Mucosa of descending colon (tissue), 3 donors: ENCODE results near the gene NTSR1. TPM values are rescaled to one million over a fixed set of nuclear protein-coding genes. Genes with fewer than 3 reads are reported as not detected.

Experiments
- ATAC-seq: fragments of 200-7000 bp; cut with Tn5 transposase; one replicate; pipeline ENCODE4 v1.9.1; 2020; ENCODE audit warnings: mild to moderate bottlenecking, moderate library complexity
- DNase-seq, 3 donors: peaks; one replicate each; pipeline ENCODE4 v3.0.0-alpha.2; 2020
- H3K36me3 ChIP-seq: fragments of 200-600 bp; one replicate; pipeline ENCODE4 v1.8.0; 2021; ENCODE audit warnings: low read depth, mild to moderate bottlenecking
- H3K4me1 ChIP-seq: fragments of 200-600 bp; one replicate; pipeline ENCODE4 v1.8.0; 2021; ENCODE audit warnings: low read depth, mild to moderate bottlenecking
- H3K4me3 ChIP-seq: fragments of 200-600 bp; one replicate; pipeline ENCODE4 v1.8.0; 2021; ENCODE audit warnings: mild to moderate bottlenecking
- H3K9me3 ChIP-seq: fragments of 200-600 bp; one replicate; pipeline ENCODE4 v1.8.0; 2021; ENCODE audit warnings: mild to moderate bottlenecking
- CTCF ChIP-seq: fragments of 200-600 bp; IDR thresholded peaks from one replicate; pipeline ENCODE4 v1.8.0; 2022; ENCODE audit warnings: antibody characterized with exemption, mild to moderate bottlenecking
- intact Hi-C, 2 donors: fragments of 100-400 bp; cut with DNase I in 1 of 2; cut with micrococcal nuclease in 1 of 2; formaldehyde crosslinking; loops; one replicate each; pipeline versions ENCODE4 v1.11.0 to v1.11.1; 2022; cut with DNase I, micrococcal nuclease
- total RNA-seq, 3 donors: library from RNA; stranded (reverse); fragmentation: NEBNext Ultra II Directional in 2 of 3; extraction: Animal tissue kit (Norgen Biotek cat#: 25700) in 2 of 3; gene quantifications; one replicate each; pipeline versions ENCODE4 v1.2.1 to v1.2.4, GENCODE V29; 2021 to 2023
- donor health status: DM: no; HTN: no; CAD: no; lungs with moderate emphysema.
- donor health status: DM: no; HTN: no; CAD: no.
- donor health status: DM: no; HTN: yes; CAD: no.

The NTSR1 gene
- total RNA-seq, 3 donors from 2014 or later = 0.31 to 22.1 TPM; not detected in 1

- no peaks in the 10 kb centered on the region for H3K36me3 ChIP-seq
- no peak for DNase-seq
- H3K4me3 ChIP-seq = no peak overlapping the region
- peaks cover 8% of the 10 kb centered on the region for H3K4me1 ChIP-seq
- H3K9me3 ChIP-seq = no peaks in the 10 kb centered on the region
- intact Hi-C loops = no loop called here
- no peak for ATAC-seq
- no peak for TF ChIP-seq CTCF
These were observed 27.9 kb downstream of the NTSR1 start for GRCh38 chr20:62736407-62737071.

- TF ChIP-seq CTCF = no peak
- ATAC-seq (no peak), DNase-seq (peak in 2 of 3 donors; percentile 23 to 52)
- Histone ChIP-seq H3K36me3 (no peaks in the 10 kb centered on the region), H3K4me1 (peaks cover 8% of the 10 kb centered on the region), H3K9me3 (no peaks in the 10 kb centered on the region), H3K4me3 (no peak overlapping the region)
- intact Hi-C loops = no loop called here
These were observed 28.7 kb downstream of the NTSR1 start for GRCh38 chr20:62737271-62737811.

- ATAC-seq (no peak), DNase-seq (peak in 2 of 3 donors; percentile 19 to 48)
- no peaks in the 10 kb centered on the region for H3K36me3 ChIP-seq
- H3K9me3 ChIP-seq = no peaks in the 10 kb centered on the region
- no peak overlapping the region for H3K4me3 ChIP-seq
- intact Hi-C loops = no loop called here
- peaks cover 8% of the 10 kb centered on the region for H3K4me1 ChIP-seq
- no peak for TF ChIP-seq CTCF
These were observed 29.6 kb downstream of the NTSR1 start for GRCh38 chr20:62738025-62738881.

GRCh38 chr20:62739067-62739466 is 30.4 kb downstream of the NTSR1 start:
- DNase-seq (peak in 1 of 3 donors; percentile 50), ATAC-seq (no peak)
- intact Hi-C loops = no loop called here
- Histone ChIP-seq H3K9me3 (no peaks in the 10 kb centered on the region), H3K4me1 (peaks cover 8% of the 10 kb centered on the region), H3K36me3 (no peaks in the 10 kb centered on the region), H3K4me3 (no peak overlapping the region)
- TF ChIP-seq CTCF = no peak

GRCh38 chr20:62739581-62740285 is 31.1 kb downstream of the NTSR1 start:
- H3K9me3 ChIP-seq = no peaks in the 10 kb centered on the region
- peak; percentile 78 for ATAC-seq
- H3K4me1 ChIP-seq = peaks cover 8% of the 10 kb centered on the region
- H3K4me3 ChIP-seq = no peak overlapping the region
- no peaks in the 10 kb centered on the region for H3K36me3 ChIP-seq
- no peak for TF ChIP-seq CTCF
- DNase-seq = peak; percentile 58 to 83 (median 71)
- intact Hi-C loops = no loop called here
